ENCODE results near the gene SMARCD2.

SMARCD2 gene

DNA sequence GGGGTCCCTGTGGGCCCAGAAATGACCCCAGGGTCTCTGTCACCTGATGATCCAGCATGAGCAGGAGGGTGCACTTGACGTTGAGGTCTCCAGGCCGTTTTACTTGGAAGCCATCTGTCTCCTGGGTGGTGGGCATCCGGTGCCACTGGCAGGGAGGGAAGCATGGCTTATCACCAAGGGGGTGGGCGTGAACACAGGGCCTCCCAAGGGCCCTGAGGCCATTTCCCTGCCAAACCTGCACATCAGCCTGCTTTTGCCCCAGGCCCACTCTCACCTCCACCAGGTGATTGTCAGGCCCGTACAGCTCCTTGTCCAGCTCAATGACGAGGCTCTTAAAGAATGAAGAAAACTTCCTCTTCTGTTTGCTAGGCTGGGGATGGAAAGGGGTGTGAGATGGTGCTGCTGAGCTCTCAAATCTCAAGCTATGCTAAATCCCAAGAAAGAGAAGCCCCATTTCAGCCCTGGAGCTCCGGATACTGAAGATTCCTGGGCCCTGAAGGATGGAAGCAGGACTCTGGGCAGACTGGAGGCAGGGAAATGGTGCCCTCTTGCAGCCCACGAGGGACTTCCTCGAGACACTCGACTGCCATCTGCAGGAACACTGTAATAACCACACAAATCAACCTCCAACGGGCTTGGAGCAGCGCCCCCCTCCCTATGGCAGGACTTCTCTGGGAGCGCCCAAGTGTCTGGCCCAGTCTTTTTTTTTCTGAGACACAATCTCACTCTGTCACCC is 7.9 kb downstream of the SMARCD2 start:
- H3K27ac ChIP-seq = peak overlapping the region in 8 of 21 experiments; percentile 3 to 32 (median 8)
- H3K4me3 ChIP-seq = no peak overlapping the region

DNA sequence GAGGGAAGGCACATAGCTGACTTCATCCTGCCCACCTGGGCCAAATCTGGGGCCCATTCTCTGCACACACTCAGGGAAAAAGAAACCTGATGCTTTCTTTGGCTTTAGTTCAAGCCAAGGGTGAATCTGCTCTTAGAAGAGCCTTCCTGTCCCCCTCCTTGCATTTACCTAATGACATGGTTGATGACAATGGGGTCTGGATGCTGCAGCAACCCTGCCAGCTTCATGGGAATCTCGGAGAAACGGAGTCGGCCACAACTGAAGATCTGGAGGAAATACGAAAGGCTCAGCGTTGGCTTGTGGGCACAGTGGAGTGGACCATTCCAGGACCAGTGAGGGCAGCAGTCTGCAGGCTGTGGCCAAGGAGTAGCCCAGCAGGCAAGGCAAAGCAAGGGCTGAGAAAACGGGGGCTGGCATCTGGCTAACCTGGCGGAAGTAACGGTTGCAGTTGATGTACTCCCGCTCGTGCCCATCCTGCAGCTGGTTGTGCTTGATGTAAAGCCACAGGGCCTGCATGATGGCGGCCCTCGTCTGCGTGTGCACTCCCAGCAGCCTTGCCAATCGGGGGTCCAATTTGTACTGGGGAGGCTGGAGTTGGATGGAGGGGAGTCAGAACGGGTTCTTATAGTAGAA is 8.6 kb downstream of the SMARCD2 start:
- peak overlapping the region in 1 of 21 experiments; percentile 11 for H3K27ac ChIP-seq

DNA sequence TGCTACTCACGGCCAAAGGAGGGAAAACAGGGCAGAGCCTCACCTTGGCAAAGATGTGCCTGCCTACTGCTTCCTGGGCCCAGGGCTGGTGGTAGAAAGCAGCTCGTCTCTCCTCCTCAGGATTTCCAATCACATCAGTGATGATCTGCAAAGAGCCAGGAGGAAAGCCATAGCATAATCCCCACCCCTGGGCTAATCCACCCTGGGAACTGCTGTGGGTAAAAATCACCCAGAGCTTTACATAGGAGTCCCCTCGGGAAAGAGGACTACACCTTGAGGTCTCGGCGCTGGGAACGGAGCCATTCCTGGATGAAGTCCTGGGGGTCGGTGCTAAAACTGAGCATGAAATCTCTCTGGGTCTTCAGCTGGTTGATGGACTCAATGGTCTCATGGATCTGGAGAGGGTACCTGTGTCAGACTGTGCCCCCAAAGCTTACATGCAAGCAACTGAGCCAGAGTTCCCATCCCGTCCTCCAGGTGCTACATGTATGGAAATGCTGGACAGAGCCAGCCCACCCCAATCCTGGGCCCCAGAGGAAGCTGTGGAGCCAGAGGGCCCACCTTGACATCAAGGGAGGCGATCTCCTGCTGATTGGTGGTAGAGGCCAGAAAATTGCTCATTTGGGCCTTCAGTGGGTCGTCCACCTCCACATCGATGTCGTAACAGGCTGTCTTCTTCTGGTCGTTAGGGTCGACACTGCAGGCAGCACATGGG is 9.3 kb downstream of the SMARCD2 start:
- Histone ChIP-seq H3K4me3 (no peak overlapping the region), H3K27ac (no peak overlapping the region)

More for the DNA sequence above, 8.6 kb downstream of the SMARCD2 start:
- no peak overlapping the region for H3K4me3 ChIP-seq

DNA sequence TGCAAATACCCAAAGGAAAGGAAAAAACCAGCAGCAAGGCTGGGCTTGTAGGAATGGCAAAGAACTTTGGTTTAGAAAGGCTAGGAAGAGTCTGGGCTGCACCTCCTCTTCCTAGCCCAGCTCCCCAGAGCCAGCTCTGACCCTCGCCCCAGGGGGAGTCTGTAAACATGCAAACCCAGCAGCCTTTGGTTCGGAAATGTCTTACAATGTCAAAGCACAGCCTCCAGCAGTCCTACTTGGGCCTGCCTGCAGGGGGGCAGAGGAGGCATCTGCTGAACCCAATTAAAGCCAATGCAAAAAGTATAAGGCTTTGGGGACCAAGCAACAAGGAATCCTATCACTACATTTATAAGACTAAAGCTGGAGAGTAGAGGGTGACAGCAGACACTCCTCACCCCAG is 10.0 kb downstream of the SMARCD2 start:
- H3K4me3 ChIP-seq = no peak overlapping the region
- no peak overlapping the region for H3K27ac ChIP-seq

DNA sequence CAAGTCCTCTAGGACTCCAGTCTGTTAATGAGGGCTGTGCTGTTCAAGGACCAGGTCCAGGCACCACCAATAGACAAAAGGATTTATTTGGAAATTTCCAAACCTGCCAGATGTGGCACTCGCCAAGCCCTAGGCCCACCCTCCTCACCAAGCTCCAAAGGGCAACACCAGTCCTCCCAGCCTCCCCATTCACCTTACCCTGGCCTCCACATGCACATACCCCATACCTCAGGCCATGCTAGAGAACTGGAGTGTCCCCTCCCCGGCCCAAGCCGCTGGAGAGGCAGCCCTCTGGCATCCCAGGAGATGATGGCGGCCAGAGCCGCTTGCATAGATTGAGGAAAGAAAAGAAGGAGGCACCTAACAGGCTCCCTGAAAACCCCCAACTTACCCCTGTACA is 10.5 kb downstream of the SMARCD2 start:
- Histone ChIP-seq H3K27ac (no peak overlapping the region), H3K4me3 (no peak overlapping the region)

DNA sequence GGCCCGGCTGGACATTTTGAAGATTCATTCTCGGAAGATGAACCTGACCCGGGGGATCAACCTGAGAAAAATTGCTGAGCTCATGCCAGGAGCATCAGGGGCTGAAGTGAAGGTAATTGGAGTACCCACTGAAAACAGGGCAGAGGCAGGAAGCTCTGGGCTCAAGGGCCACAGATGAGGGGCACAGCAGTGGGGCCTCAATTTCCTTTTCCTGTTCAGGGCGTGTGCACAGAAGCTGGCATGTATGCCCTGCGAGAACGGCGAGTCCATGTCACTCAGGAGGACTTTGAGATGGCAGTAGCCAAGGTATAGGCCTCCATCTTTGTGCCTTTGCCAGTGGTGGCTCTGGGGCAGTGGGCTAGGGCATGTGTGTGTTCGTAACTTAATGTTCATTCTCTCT is 11.0 kb downstream of the SMARCD2 start:
- no peak overlapping the region for H3K4me3 ChIP-seq
- peak overlapping the region in 1 of 21 experiments; percentile 23 for H3K27ac ChIP-seq

DNA sequence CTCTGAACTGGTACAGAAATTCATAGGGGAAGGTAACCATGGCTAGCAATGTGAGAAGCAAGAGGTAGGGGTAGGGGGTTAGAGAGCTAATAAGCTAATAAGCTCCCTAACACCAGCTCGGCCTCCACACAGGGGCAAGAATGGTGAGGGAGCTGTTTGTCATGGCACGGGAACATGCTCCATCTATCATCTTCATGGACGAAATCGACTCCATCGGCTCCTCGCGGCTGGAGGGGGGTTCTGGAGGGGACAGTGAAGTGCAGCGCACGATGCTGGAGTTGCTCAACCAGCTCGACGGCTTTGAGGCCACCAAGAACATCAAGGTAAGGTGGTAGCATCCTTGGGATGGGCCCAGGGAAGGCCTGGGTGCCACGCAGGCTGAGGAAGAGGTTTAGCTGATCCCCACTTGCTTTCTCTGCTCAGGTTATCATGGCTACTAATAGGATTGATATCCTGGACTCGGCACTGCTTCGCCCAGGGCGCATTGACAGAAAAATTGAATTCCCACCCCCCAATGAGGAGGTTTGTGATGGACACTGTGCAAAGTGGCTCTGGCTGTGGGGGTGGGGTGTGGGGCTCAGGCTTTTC is 11.5 kb downstream of the SMARCD2 start:
- Histone ChIP-seq H3K27ac (peak overlapping the region in 1 of 21 experiments; percentile 23), H3K4me3 (no peak overlapping the region)

DNA sequence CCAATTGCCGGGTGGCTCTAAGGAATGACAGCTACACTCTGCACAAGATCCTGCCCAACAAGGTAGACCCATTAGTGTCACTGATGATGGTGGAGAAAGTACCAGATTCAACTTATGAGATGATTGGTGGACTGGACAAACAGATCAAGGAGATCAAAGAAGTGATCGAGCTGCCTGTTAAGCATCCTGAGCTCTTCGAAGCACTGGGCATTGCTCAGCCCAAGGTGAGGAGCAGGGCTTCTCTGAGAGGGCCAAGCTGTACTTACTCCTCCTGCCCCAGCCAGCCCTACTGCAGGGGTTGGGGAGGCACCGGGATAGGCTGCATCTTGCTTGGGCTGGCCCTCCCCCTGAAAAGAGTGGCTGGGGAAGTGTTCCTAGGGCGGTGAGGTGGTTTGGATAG is 12.2 kb downstream of the SMARCD2 start:
- Histone ChIP-seq H3K27ac (no peak overlapping the region), H3K4me3 (no peak overlapping the region)

DNA sequence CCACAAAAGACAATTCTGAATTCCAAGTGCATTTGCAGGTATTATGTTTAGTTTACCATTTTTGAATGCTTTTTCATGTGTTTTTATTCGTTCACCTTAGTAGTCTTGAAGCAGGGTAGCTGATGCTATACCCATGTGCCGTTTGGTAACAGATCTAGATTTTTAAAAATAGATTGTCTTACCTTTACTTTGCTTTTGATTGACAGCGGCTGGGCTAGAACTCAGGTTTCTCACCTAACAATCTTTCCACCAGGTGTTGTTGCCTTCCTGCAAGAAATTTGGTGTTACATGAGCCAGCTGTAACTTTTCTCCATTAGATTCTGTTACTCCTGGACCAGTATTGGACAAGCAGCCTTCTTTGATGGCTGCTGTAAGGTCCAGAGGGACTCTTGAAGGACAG is 13.5 kb downstream of the SMARCD2 start:
- Histone ChIP-seq H3K4me3 (peak overlapping the region in 2 of 7 experiments; percentile 81 to 83), H3K27ac (peak overlapping the region in 2 of 21 experiments; percentile 93 to 97)

DNA sequence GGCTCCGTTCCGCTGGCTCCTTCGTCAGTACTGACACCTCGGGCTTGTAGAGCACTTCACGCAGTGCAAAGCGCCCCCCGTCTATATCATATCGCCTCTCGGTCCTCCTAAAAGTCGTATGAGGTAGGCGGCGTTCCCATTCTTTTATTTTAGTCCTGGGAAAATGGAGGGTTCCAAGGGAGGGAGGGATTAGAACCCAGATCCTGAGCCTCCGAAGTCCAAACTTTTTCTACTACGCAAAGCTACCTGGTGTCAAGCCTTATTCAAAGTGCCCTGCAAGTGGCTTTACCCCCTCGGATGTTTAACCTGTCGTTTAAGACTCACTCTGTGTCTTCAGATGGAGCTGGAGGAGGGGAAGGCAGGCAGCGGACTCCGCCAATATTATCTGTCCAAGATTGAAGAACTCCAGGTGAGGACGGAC is 14.7 kb downstream of the SMARCD2 start:
- H3K27ac ChIP-seq = peak overlapping the region; percentile 55 to 99 (median 96)
- H3K4me3 ChIP-seq = peak overlapping the region; percentile 75 to 85 (median 81)

DNA sequence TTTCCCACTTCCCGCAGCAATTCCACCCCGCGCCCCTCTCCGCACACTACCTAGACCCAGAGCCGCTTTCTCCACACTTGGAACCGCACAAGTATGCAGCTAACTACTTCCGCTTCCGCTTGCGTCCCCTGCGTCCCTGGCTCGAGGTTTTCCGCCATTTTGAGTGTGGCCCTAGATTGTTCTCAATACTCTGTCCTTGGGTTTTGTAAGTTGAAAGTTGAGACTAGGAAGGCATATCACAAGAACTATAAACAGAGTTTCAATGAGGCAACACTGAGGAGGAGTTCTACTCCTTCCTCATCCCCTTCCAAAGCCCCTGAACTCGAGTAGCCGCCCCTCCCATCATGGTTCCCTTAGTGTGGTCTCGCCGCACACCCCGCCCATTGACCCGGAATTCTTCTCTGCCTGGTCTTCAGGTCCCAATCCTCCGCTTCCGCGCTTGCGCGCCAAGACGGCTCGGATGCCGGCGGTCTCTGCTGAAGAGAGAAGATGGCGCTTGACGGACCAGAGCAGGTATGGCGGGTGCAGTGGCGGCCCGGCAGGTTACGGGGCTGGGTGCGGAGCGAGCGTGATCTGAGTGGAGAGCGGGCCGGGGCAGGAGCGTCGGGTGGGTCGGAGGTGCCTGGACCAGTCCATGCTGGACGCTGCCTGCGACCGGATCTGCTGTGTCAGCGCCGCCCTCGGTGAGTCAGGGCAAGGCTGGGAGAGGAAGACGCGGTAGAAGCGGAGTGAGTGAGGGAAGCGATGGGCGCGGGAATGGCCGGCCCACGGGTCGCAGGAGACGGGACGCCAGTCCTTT is 15.3 kb downstream of the SMARCD2 start, which contains the start of the genes FTSJ3 and PSMC5:
TSS of gene FTSJ3 (minus strand) at position 662 of the 799 bp plus-strand sequence. CDS start 761 bp downstream, outside the sequence.
TSS of gene PSMC5 (plus strand) at position 430 of the 799 bp plus-strand sequence. CDS start at position 490, 60 bp downstream.
- H3K4me3 ChIP-seq = peak within 1 kb of the TSS; percentile 75 to 85 (median 81)
- peak within 1 kb of the TSS; percentile 55 to 99 (median 96) for H3K27ac ChIP-seq

DNA sequence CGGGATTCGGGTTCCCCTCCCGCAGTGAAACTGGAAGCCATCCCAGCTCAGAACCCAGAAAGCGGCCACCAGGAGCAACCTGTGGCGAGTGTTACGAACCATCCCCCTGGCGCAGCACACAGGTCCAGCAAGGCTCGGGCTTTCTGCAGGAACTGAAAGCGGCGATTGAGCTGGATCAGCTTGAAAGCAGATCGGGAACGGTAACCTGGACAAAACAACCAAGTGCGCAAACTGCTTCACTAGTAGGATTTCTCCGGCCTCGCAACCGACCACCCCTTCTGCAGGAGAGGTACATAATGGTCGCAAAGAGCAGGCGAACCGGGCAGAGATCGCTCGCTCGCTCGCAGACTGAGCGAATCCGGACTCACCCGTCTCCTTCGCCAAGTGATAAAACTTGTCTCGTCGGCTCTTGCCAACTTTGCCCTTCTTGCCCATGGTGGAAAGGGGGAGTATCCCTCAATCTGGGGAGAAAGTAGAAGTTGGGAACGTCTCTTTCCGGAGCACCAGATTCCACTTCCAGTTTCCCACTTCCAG is 15.9 kb downstream of the SMARCD2 start:
- H3K27ac ChIP-seq = peak overlapping the region in 20 of 21 experiments; percentile 85 to 99 (median 96)
- H3K4me3 ChIP-seq = peak overlapping the region; percentile 75 to 85 (median 81)

DNA sequence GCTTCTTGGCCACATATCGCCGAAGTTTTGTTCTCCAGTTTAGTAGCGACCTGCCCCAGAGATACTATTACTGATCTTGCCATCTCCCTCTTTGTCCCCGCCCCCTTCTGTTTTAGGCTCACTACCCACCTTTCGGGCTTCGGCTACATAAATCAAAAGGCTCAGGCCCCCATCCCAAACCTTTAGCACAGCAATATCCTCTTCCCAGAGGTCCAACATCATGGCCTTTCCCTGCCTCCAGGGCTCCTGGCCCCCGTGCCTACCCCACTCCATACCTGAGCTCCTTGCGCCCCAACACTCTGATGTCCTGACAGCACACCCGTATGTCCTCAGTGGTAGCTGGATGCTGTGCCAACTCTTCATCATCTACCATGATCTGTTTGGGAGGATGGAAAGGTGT is 18.1 kb downstream of the SMARCD2 start:
- no peak overlapping the region for H3K27ac ChIP-seq
- no peak overlapping the region for H3K4me3 ChIP-seq

DNA sequence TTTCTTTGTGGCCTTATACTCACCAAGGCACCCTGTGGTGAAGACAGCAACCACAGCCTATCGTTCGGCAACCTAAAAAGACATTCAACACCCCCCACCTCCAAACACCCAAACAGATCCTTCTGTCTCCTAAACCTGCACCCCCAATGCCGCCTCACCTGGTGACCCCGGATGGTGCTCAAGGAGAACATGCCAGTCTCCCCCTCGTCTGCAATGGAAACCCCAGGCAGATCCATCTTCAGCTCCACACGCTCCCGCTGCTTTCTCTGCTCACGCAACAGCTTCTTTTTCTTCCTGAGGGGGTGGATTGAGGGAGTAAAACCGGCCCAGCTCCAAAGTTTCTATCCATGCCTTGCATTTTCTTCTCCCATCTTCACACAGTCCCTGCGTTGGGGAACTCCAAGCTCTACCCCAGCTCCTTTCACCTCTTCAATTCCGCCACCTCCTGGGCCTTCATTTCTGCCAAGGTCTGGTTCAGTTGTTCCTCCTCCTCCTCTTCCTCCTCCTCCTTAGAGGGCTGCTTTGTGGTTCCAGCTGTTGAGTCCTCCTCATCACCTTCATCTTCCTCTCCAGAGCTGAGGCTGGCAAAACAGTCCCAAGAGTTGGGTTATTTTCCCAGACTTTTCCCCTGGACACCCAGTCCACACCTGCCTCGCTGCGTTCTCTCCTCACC is 18.7 kb downstream of the SMARCD2 start:
- Histone ChIP-seq H3K27ac (no peak overlapping the region), H3K4me3 (no peak overlapping the region)

DNA sequence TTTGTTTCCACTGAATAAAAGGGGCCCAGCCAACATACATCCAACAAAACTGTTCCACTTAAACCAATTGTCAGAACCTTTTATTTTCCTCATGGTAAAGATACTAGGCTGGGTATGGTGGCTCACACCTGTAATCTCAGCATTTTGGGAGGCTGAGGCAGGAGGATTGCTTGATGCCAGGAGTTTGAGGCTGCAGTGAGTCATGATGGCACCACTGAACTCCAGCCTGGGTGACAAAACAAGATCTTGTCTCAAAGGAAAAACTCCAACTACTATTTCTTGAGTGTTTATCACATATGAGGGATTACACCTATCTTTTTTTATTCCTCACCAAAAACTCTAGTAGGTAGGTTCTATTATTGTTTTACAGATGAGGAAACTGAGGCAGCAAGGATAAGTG is 19.9 kb downstream of the SMARCD2 start:
- Histone ChIP-seq H3K4me3 (no peak overlapping the region), H3K27ac (no peak overlapping the region)

DNA sequence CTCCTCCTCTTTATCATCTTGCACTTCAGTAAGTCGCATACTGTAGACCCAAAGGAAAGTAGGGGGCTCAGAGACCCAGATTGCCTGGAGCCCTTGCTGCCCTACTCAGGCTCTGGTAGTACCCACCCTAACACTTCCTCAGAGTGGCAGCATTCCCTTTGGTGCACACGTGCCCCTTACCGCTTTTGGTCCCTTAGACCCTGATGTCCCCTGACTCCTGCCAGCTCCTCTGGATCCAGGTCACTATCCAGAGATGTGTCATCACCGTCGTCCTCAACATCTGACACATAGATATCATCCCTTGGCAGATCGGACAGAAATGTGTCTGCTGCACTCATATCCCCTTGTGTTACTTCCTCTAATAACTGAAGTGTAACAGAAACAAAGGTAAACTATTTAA is 20.7 kb downstream of the SMARCD2 start:
- Histone ChIP-seq H3K27ac (no peak overlapping the region), H3K4me3 (no peak overlapping the region)

DNA sequence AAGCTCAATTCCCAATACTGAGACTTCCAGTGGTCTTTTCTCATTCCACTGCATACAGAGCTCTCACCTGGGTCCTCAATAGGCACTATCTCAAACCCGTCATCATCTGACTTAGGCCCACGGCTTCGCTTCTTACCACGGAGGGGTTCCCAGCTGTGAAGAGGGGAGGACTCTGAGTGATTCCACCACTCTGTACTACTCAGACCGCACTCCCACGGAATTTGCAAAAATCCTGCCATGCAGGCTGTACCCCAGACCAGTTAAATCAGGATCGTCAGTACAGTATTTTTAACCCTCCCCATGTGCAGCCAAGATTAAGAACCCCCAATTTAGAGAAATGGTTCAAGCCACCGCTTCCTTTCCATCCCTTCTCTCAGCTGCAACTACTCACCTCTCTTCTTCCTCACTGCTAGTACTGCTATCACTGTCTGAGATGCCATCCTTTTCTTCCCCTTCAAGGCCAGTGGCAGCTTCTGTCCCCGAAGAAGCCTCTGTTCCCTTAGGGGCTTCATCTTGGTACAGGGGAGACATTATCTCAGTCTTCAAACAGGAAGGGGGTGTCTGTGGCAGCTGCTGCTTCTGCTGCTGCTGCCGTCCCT is 21.4 kb downstream of the SMARCD2 start:
- no peak overlapping the region for H3K27ac ChIP-seq

More for the DNA sequence above, 21.4 kb downstream of the SMARCD2 start:
- H3K4me3 ChIP-seq = no peak overlapping the region

All from skin epidermis (tissue), 12 donors.